Measurements from ENCODE around the gene ABHD4. TPM values are rescaled to one million over a fixed set of nuclear protein-coding genes. Genes with fewer than 3 reads are reported as not detected.
A peak's percentile ranks its signal among the peaks of the same experiment; 100 is the strongest.

Gene ABHD4
- total and polyA plus RNA-seq, 10 of the 15 experiments (the other 5 are each of a cell fraction or from before 2014, with no cell fraction given): 5.4 to 28.7 (median 10.8) TPM

DNA sequence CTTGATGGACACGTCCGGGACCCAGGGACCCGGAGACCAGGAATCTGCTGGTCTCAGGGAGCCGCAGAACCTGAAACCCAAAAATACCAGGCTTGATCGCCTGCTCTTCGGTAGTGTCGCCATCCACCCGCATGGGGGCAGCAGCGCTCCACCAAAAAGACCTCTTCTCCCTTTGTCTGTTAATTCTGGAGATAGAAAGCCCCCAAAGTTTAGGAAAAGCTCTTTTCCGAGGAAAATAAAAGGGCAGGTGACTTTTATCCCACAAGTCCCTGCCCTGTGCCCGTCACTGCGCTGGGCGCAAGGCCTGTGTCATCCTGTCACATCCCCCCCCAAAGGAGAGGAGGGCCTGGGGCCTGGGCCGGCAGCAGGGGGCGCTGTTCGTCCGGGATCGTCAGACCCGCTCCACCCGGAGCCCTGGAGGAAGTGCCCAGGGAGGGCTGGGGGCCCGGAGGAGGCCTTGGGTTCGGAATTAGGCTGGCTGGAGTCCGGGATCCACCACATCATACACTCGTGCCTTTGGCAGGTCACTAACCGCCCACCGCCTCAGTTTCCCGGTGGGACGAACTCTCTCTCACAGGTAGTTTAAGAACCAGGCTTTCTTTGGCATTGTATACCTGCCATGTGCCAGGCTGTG, 41.0 kb upstream of the ABHD4 start:
- DNase-seq (ENCODE audit: low read depth, low spot score) (no peak), ATAC-seq (peak; percentile 58), FAIRE-seq (peak; percentile 70)
- H3K4me2 ChIP-seq (ENCODE audit: control insufficient read depth, insufficient read depth): peak overlapping the region; percentile 32
- no peaks in the 10 kb centered on the region for H3K27me3 ChIP-seq (replicated peaks in 1 of 2; ENCODE audit: control insufficient read depth in 2 of 2, insufficient read depth in 2 of 2, low read length in 1 of 2)
- no peaks in the 10 kb centered on the region for H3K9me3 ChIP-seq (replicated peaks; ENCODE audit: control insufficient read depth, insufficient read depth, low read length)
- H3K9ac ChIP-seq (ENCODE audit: control insufficient read depth, insufficient read depth, low read length): peak overlapping the region; percentile 90
- intact Hi-C loops (cut with micrococcal nuclease; ENCODE audit: unreplicated experiment): loop anchor here (1.0 to 5.0 kb wide), 11 partner anchors 8 to 295 kb away; no protein-coding TSS in a partner anchor
- no peaks in the 10 kb centered on the region for H4K20me1 ChIP-seq (ENCODE audit: control insufficient read depth, insufficient read depth)
- peak overlapping the region; percentile 51; the same call in 1 of the 2 replicates for H3K4me3 ChIP-seq
- BruUV-seq (replicated peaks): no TSS peak
- peaks cover 7 to 8% of the 10 kb centered on the region in 2 experiments; a peak in 3 of 4 replicates for H3K36me3 ChIP-seq (ENCODE audit: control insufficient read depth in 2 of 2, insufficient read depth in 2 of 2, low read length in 1 of 2)
- ChIA-PET SMC1A (ENCODE audit: uncharacterized antibody, unreplicated experiment) (interaction anchor here (0.6 to 3.5 kb wide), 27 partner anchors 9 to 343 kb away, joined by 3 to 82 read pairs (median 6); partner anchors contain the start of gene DAD1), RAD21 (ENCODE audit: unreplicated experiment) (interaction anchor here (0.8 to 3.5 kb wide), 34 partner anchors 11 to 331 kb away, joined by 3 to 190 read pairs (median 10); partner anchors contain the start of gene DAD1), CTCF (interaction anchor here (0.6 to 3.5 kb wide), 39 partner anchors 8 to 449 kb away, joined by 3 to 180 read pairs (median 7); partner anchors contain the start of genes DAD1 and OXA1L), POLR2A (interaction anchor here (1.0 to 7.7 kb wide), 11 partner anchors 9 to 173 kb away, joined by 3 to 74 read pairs (median 11); no protein-coding TSS in a partner anchor)
- in situ Hi-C loops (cut with MboI): no loop called here
- H3K27ac ChIP-seq (ENCODE audit: control insufficient read depth, insufficient read depth): peak overlapping the region; percentile 100
- WGBS (ENCODE audit: insufficient coverage, insufficient replicate concordance, low lambda C conversion rate, missing lambda C conversion rate): 2% methylated on average over 28 of the region's 28 CpGs
- H2AFZ ChIP-seq (ENCODE audit: control insufficient read depth, low read depth, low read length): no peak overlapping the region
- peaks cover 73% of the 10 kb centered on the region for H3K4me1 ChIP-seq (ENCODE audit: control insufficient read depth, insufficient read depth, low read length)
- H3K79me2 ChIP-seq (ENCODE audit: control insufficient read depth, insufficient read depth, low read length): peaks cover 7% of the 10 kb centered on the region
- TF ChIP-seq ZNF274 (IDR thresholded peaks at IDR 0.05; ENCODE audit: insufficient read depth, insufficient read length) (no peak), DPF2 (IDR thresholded peaks at IDR 0.05) (peak; percentile 42; the same call in 1 of the 2 replicates), ZBED1 (IDR thresholded peaks at IDR 0.05; ENCODE audit: borderline replicate concordance) (no peak; the same call in 1 of the 2 replicates), ZNF217 (IDR thresholded peaks at IDR 0.05) (0 out of 2 replicates have a peak, but pooled peaks have one; percentile 11), CBX5 (IDR thresholded peaks at IDR 0.05; ENCODE audit: low read depth) (no peak), GATAD2B (conservative IDR thresholded peaks at IDR 0.05; ENCODE audit: low read depth) (peak; percentile 46; the same call in 1 of the 2 replicates), NFYA (IDR thresholded peaks at IDR 0.05; ENCODE audit: borderline replicate concordance, low read depth, low read length) (no peak), EP300 (IDR thresholded peaks at IDR 0.05; ENCODE audit: borderline replicate concordance in 1 of 2, control insufficient read depth in 1 of 2, low read depth in 2 of 2, low read length in 2 of 2) (no peak)
- TF ChIP-seq, protein P1, sequence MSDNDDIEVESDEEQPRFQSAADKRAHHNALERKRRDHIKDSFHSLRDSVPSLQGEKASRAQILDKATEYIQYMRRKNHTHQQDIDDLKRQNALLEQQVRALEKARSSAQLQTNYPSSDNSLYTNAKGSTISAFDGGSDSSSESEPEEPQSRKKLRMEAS (IDR thresholded peaks at IDR 0.05; ENCODE audit: low read depth, low read length): no peak
- TF ChIP-seq, protein P2, sequence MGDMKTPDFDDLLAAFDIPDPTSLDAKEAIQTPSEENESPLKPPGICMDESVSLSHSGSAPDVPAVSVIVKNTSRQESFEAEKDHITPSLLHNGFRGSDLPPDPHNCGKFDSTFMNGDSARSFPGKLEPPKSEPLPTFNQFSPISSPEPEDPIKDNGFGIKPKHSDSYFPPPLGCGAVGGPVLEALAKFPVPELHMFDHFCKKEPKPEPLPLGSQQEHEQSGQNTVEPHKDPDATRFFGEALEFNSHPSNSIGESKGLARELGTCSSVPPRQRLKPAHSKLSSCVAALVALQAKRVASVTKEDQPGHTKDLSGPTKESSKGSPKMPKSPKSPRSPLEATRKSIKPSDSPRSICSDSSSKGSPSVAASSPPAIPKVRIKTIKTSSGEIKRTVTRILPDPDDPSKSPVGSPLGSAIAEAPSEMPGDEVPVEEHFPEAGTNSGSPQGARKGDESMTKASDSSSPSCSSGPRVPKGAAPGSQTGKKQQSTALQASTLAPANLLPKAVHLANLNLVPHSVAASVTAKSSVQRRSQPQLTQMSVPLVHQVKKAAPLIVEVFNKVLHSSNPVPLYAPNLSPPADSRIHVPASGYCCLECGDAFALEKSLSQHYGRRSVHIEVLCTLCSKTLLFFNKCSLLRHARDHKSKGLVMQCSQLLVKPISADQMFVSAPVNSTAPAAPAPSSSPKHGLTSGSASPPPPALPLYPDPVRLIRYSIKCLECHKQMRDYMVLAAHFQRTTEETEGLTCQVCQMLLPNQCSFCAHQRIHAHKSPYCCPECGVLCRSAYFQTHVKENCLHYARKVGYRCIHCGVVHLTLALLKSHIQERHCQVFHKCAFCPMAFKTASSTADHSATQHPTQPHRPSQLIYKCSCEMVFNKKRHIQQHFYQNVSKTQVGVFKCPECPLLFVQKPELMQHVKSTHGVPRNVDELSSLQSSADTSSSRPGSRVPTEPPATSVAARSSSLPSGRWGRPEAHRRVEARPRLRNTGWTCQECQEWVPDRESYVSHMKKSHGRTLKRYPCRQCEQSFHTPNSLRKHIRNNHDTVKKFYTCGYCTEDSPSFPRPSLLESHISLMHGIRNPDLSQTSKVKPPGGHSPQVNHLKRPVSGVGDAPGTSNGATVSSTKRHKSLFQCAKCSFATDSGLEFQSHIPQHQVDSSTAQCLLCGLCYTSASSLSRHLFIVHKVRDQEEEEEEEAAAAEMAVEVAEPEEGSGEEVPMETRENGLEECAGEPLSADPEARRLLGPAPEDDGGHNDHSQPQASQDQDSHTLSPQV (IDR thresholded peaks at IDR 0.05): peak; percentile 83
- TF ChIP-seq, protein P3, sequence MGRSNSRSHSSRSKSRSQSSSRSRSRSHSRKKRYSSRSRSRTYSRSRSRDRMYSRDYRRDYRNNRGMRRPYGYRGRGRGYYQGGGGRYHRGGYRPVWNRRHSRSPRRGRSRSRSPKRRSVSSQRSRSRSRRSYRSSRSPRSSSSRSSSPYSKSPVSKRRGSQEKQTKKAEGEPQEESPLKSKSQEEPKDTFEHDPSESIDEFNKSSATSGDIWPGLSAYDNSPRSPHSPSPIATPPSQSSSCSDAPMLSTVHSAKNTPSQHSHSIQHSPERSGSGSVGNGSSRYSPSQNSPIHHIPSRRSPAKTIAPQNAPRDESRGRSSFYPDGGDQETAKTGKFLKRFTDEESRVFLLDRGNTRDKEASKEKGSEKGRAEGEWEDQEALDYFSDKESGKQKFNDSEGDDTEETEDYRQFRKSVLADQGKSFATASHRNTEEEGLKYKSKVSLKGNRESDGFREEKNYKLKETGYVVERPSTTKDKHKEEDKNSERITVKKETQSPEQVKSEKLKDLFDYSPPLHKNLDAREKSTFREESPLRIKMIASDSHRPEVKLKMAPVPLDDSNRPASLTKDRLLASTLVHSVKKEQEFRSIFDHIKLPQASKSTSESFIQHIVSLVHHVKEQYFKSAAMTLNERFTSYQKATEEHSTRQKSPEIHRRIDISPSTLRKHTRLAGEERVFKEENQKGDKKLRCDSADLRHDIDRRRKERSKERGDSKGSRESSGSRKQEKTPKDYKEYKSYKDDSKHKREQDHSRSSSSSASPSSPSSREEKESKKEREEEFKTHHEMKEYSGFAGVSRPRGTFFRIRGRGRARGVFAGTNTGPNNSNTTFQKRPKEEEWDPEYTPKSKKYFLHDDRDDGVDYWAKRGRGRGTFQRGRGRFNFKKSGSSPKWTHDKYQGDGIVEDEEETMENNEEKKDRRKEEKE (IDR thresholded peaks at IDR 0.05): no peak
- TF ChIP-seq, protein P4, sequence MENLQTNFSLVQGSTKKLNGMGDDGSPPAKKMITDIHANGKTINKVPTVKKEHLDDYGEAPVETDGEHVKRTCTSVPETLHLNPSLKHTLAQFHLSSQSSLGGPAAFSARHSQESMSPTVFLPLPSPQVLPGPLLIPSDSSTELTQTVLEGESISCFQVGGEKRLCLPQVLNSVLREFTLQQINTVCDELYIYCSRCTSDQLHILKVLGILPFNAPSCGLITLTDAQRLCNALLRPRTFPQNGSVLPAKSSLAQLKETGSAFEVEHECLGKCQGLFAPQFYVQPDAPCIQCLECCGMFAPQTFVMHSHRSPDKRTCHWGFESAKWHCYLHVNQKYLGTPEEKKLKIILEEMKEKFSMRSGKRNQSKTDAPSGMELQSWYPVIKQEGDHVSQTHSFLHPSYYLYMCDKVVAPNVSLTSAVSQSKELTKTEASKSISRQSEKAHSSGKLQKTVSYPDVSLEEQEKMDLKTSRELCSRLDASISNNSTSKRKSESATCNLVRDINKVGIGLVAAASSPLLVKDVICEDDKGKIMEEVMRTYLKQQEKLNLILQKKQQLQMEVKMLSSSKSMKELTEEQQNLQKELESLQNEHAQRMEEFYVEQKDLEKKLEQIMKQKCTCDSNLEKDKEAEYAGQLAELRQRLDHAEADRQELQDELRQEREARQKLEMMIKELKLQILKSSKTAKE (IDR thresholded peaks at IDR 0.05; ENCODE audit: low read depth, poor library complexity, severe bottlenecking): peak; percentile 72
